HUES64 (cell line): ENCODE data around the gene GREM2.

ENCODE experiments used
- H3K27ac ChIP-seq: 2 replicates; pipeline ENCODE4 v1.7.0; 2013; ENCODE audit warnings: low read depth, low read length, inconsistent platforms
- H3K27me3 ChIP-seq: 2 replicates; pipeline ENCODE4 v1.6.1; 2013; ENCODE audit warnings: mild to moderate bottlenecking, low read length; ENCODE audit not compliant: insufficient read depth
- H3K36me3 ChIP-seq: 2 replicates; pipeline ENCODE4 v1.6.1; 2013; ENCODE audit warnings: mild to moderate bottlenecking, low read length; ENCODE audit not compliant: insufficient read depth
- H3K4me1 ChIP-seq: 2 replicates; pipeline ENCODE4 v1.6.1; 2013; ENCODE audit warnings: mild to moderate bottlenecking, low read length, moderate library complexity; ENCODE audit not compliant: insufficient read depth
- H3K4me3 ChIP-seq: 2 replicates; pipeline ENCODE4 v1.5.1; 2013; ENCODE audit warnings: mild to moderate bottlenecking, low read length, moderate library complexity
- H3K9ac ChIP-seq: 2 replicates; pipeline ENCODE4 v1.6.1; 2013; ENCODE audit warnings: mild to moderate bottlenecking, low read depth, low read length
- H3K9me3 ChIP-seq: 2 replicates; pipeline ENCODE4 v1.6.1; 2013; ENCODE audit warnings: low read depth, low read length; ENCODE audit not compliant: insufficient read depth
- WGBS: fragments of 150-250, 120-280 bp; methylation state at CpG from one replicate; pipeline ENCODE4 v1.1.7; 2013; ENCODE audit warnings: missing lambda C conversion rate; 5-methylcytosine and 5-hydroxymethylcytosine counted together

The GREM2 gene

DNA sequence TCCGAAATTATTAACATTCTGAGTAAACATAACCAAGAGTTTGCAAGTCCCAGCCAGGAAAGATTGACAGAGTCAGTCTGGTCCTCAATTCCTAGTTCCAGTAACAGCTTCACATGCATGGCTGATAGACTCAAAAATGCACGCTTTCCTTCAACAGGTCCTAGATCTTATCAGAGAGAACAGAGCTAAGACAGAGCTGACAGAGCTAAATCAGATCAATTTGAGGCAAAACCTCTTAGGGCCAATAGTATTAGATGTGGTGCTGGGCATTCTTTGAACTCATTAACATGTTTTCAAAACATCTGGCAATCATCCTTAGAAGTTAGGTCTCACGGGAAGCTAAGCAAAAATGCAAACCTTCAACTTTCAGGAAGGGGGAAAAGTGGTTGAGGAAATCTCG is 114.0 kb downstream of the GREM2 start:
- Histone ChIP-seq H3K4me1 (no peaks in the 10 kb centered on the region), H3K27ac (no peak overlapping the region), H3K9me3 (no peaks in the 10 kb centered on the region), H3K4me3 (no peak overlapping the region), H3K27me3 (no peaks in the 10 kb centered on the region), H3K36me3 (no peaks in the 10 kb centered on the region), H3K9ac (no peak overlapping the region)
- 91% methylated on average over 3 of the region's 4 CpGs for WGBS

DNA sequence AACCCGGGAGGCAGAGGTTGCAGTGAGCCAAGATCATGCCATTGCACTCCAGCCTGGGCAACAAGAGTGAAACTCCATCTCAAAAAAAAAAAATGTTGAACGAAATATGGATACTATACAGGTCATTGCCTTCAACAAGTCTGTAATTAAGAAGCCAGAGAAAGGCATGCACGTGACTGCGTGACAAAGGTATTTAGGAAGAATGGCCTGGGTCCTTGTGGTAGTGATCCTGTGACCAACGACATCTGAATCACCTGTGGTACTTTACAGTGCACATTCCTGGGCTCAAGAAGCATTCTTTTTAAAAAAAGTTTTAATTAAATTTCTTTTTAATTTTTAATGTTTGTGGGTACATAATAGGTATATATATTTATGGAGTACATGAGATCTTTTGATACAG is 115.0 kb downstream of the GREM2 start:
- Histone ChIP-seq H3K9me3 (no peaks in the 10 kb centered on the region), H3K36me3 (no peaks in the 10 kb centered on the region), H3K4me3 (no peak overlapping the region), H3K4me1 (no peaks in the 10 kb centered on the region), H3K27ac (no peak overlapping the region), H3K27me3 (no peaks in the 10 kb centered on the region), H3K9ac (no peak overlapping the region)
- 96% methylated on average over 5 of the region's 5 CpGs for WGBS

DNA sequence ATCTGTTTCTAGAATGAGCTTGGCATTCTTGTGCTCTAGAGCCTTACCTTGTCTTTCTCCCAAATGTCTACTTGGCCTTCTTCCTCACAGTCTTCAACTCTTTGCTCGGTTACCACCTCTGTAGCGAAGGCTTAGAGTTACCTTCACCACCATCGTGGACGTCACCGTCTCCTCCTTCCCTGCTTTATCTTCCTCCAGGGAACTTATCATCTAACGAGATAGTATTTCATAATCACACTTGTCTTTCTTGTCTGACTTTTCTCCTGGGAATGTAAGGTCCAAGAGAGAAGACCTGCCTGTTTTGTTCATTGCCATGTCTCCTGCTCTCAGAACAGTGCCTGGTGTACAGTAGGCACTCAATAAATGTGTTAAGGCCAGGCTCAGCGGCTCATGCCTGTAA is 115.6 kb downstream of the GREM2 start:
- Histone ChIP-seq H3K36me3 (no peaks in the 10 kb centered on the region), H3K4me1 (peaks cover 6% of the 10 kb centered on the region; the same call in 1 of the 2 replicates), H3K27ac (no peak overlapping the region), H3K9me3 (no peaks in the 10 kb centered on the region), H3K9ac (no peak overlapping the region), H3K4me3 (no peak overlapping the region), H3K27me3 (no peaks in the 10 kb centered on the region)
- WGBS: 94% methylated on average over 7 of the region's 7 CpGs

DNA sequence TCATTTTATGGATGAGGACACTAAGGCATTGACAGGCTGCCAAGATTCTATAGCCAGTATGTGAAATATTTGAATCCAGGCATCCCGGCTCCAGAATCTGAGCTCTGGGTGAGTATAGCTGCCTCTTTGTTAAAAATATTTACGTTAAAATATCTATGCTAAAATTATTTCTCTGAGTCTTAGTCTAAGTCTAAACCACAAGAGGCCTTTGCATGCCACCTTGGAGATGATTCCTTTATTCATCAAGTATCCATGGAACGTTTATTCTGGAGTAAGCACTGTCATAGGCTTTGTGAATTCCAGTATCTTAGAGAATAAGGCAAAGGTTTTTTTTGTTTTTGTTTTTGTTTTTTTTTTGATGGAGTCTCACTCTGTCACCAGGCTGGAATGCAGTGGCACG is 116.4 kb downstream of the GREM2 start:
- WGBS: 90% methylated on average over 4 of the region's 4 CpGs

DNA sequence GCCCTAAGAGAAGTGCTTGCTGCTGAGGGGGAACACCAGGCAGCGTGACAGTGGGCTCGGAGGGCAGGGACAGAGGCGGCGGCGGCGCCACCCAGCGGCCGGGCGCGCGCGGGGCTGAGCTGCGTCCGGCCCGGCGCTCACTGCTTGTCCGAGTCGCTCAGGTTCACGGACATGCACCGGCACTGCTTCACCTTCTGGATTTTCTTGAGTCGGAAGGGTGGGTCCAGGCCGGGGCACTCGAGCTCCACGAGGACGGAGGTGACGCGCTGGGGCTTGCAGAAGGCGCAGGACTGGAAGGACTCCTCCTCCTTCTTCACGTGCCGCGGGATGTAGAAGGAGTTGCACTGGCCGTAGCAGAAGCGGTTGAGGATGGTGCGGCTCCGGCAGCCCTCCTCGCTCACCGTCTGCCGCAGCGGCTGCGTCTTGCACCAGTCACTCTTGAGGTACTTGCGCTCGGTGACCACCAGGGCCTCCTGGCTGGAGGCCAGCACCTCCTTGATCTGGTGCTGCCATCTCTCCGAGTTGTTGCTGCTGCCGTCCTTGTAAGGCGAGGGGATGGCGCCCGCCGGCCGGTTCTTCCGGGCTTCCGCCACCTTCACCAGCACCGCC is 119.0 kb downstream of the GREM2 start:
- no peak overlapping the region for H3K9ac ChIP-seq
- peaks cover 12% of the 10 kb centered on the region; the same call in 1 of the 2 replicates for H3K4me1 ChIP-seq
- no peaks in the 10 kb centered on the region; the same call in 1 of the 2 replicates for H3K27me3 ChIP-seq
- no peak overlapping the region for H3K4me3 ChIP-seq
- H3K9me3 ChIP-seq: no peaks in the 10 kb centered on the region
- 95% methylated on average over 52 of the region's 52 CpGs for WGBS
- no peaks in the 10 kb centered on the region for H3K36me3 ChIP-seq
- H3K27ac ChIP-seq: no peak overlapping the region

More for the DNA sequence above, 116.4 kb downstream of the GREM2 start:
- Histone ChIP-seq H3K9me3 (no peaks in the 10 kb centered on the region), H3K27me3 (no peaks in the 10 kb centered on the region; the same call in 1 of the 2 replicates), H3K36me3 (no peaks in the 10 kb centered on the region), H3K27ac (no peak overlapping the region), H3K4me3 (no peak overlapping the region), H3K4me1 (peaks cover 12% of the 10 kb centered on the region; the same call in 1 of the 2 replicates), H3K9ac (no peak overlapping the region)

DNA sequence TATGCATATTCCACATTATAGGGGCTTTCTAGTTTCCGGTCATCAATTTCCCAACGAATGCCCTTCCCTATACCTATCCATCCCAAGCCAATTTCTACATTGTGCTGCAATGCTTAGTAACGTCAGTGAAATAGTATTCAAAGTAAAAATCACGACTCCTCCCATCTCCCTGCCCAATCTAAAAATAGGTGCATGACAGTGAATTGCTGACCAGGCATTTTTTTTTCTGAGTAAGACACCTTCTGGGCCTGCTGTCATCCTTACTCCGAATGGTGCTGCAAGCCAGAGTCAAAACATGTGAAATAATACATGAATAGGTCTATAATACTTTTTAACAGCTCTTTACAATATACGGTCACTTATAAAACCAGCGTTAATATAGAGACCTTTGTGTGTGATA is 120.2 kb downstream of the GREM2 start:
- no peaks in the 10 kb centered on the region; the same call in 1 of the 2 replicates for H3K27me3 ChIP-seq
- no peaks in the 10 kb centered on the region for H3K9me3 ChIP-seq
- no peak overlapping the region for H3K9ac ChIP-seq
- peaks cover 12% of the 10 kb centered on the region; the same call in 1 of the 2 replicates for H3K4me1 ChIP-seq
- WGBS: 87% methylated on average over 4 of the region's 7 CpGs
- no peak overlapping the region for H3K27ac ChIP-seq
- no peaks in the 10 kb centered on the region for H3K36me3 ChIP-seq
- H3K4me3 ChIP-seq: no peak overlapping the region

DNA sequence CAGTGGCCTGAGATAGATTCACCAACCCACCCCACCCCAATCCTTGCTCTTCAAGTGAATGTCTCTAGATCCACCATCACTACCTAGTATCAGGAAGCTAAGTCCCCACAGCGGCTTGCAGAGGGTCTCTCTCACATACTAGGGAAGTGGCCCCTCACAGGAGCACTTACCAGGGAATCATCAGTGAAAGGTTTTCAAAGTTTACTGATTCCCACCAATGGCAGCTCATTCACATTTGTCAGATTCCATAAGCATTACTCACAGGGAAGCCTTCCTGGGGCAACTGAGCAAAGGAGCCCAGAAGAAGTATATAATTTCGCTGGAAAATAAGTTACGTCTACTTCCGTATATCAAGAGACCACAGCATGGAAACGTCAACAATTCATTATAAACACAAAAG is 120.8 kb downstream of the GREM2 start:
- Histone ChIP-seq H3K9me3 (no peaks in the 10 kb centered on the region), H3K4me1 (peaks cover 12% of the 10 kb centered on the region; the same call in 1 of the 2 replicates), H3K9ac (no peak overlapping the region), H3K36me3 (no peaks in the 10 kb centered on the region), H3K27ac (no peak overlapping the region), H3K27me3 (no peaks in the 10 kb centered on the region; the same call in 1 of the 2 replicates), H3K4me3 (no peak overlapping the region)
- 58% methylated on average over 5 of the region's 5 CpGs for WGBS

DNA sequence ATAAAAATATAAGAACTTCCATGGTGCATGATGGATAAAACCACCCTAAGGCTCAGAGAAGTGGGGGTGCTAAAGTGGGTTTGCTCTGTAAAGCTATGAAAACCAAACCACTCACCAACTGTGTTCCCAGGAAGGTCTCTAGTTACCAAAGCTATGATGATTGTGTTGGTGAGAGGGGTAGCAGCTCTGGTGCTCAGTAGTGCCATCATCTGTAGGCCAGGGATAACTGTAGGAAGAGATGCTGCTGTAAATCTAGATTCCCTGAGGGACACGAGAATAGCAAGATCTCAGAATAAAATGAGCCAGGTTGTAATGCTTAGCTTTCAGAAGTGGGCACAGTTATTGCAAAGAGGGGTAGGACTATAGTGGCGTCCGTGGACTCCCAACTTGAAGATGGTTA is 124.5 kb downstream of the GREM2 start:
- H3K9ac ChIP-seq: no peak overlapping the region
- H3K27ac ChIP-seq: no peak overlapping the region
- H3K4me1 ChIP-seq: peaks cover 12% of the 10 kb centered on the region; the same call in 1 of the 2 replicates
- no peaks in the 10 kb centered on the region; the same call in 1 of the 2 replicates for H3K27me3 ChIP-seq
- H3K36me3 ChIP-seq: no peaks in the 10 kb centered on the region
- WGBS: 93% methylated on average over 3 of the region's 3 CpGs
- H3K9me3 ChIP-seq: no peaks in the 10 kb centered on the region
- H3K4me3 ChIP-seq: no peak overlapping the region

DNA sequence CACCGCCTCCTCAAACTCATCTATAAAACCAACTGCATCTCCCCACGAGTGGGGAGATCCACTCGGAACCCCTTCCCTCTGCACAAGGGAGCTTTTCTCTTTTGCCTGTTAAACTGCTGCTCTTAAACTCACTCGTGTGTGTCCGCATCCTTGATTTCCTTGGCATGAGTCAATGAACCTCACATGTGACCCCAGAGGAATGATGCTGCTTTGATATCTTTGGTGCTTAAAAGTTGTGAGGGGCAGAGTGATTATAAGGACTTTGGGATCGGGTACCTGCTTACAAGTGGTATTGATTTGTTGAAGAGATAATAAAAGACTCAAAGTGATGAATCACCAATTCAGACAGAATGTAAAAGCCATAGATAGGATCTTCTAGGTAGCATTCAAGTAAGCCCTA is 125.3 kb downstream of the GREM2 start:
- Histone ChIP-seq H3K27me3 (no peaks in the 10 kb centered on the region; the same call in 1 of the 2 replicates), H3K9ac (no peak overlapping the region), H3K36me3 (no peaks in the 10 kb centered on the region), H3K4me3 (no peak overlapping the region), H3K4me1 (peaks cover 9% of the 10 kb centered on the region; the same call in 1 of the 2 replicates), H3K9me3 (no peaks in the 10 kb centered on the region), H3K27ac (no peak overlapping the region)
- 91% methylated on average over 6 of the region's 6 CpGs for WGBS

DNA sequence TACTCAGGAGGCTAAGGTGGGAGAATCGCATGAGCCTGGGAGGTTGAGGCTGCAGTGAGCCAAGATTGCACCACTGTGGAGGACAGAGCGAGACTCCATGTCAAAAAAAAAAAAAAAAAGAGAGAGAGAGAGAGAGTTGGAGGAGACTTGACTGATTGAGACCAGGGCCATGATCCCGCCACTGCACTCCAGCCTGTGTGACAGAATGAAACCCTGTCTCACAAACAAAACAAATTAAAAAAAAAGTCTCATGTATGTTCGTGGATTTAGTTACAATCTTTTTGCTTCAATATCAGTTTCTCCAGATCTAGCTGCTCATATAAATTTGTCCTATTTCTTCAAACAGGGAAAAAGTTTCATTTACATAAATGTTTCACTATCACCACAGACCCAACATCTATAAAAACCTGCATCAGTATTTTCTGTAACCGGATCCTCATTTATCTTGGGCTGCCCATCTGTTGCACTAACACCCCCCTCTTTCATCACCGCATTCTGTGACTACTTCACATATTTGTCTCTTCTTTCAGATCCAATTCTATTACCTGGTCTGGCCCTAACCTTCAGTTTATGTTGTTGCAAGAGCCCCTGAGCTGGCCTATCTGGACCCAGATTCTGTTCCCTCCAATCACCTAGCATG is 127.0 kb downstream of the GREM2 start:
- 89% methylated on average over 6 of the region's 6 CpGs for WGBS
- no peak overlapping the region for H3K9ac ChIP-seq
- H3K36me3 ChIP-seq: no peaks in the 10 kb centered on the region
- H3K9me3 ChIP-seq: no peaks in the 10 kb centered on the region
- H3K27ac ChIP-seq: no peak overlapping the region
- H3K4me1 ChIP-seq: no peaks in the 10 kb centered on the region
- no peak overlapping the region for H3K4me3 ChIP-seq
- H3K27me3 ChIP-seq: no peaks in the 10 kb centered on the region

DNA sequence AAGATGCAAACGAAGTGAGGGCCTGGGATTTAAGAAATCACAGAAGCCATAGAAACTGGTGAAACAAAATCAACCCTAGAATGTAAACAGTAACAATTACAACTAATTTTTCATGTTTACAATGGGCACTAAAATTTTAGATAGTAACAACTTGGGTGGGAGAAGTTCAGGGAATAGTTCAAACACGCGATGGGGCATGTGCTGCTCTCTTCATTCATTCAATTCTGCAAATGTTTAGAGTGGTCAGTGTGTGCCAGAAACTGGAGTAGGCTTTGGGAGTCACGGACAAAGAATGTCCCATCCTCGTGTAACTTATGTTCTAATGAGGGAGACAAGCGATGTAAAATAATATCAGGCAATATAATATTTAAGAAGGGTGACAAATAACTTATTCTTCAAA is 133.4 kb downstream of the GREM2 start:
- Histone ChIP-seq H3K9ac (no peak overlapping the region), H3K4me3 (no peak overlapping the region), H3K27ac (no peak overlapping the region), H3K9me3 (no peaks in the 10 kb centered on the region), H3K36me3 (no peaks in the 10 kb centered on the region), H3K27me3 (no peaks in the 10 kb centered on the region), H3K4me1 (peaks cover 4% of the 10 kb centered on the region; the same call in 1 of the 2 replicates)
- WGBS: 92% methylated on average over 5 of the region's 6 CpGs
